ENCODE results near the gene CPLX1. TPM values are rescaled to one million over a fixed set of nuclear protein-coding genes. Genes with fewer than 3 reads are reported as not detected.

The CPLX1 gene
- total RNA-seq, 1 experiment from 2014 or later, result 0.64 TPM

DNA sequence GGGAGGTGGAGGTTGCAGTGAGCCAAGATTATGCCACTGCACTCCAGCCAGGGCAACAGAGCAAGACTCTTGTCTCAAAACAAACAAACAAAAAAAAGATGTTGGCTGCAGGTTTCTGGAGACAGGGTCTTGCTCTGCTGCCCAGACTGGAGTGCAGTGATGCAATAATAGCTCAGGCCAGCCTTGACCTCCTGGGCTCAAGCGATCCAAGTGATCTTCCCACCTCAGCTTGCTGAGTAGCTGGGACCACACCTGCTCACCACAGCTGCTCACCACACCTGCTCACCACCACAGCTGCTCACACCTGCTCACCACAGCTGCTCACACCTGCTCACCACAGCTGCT lies 29.9 kb upstream of the CPLX1 start:
- DNase-seq (ENCODE audit: low spot score), result no peak

GRCh38 chr4:854356-854755 lies 28.4 kb upstream of the CPLX1 start:
- no peak for DNase-seq (ENCODE audit: low spot score)

DNA sequence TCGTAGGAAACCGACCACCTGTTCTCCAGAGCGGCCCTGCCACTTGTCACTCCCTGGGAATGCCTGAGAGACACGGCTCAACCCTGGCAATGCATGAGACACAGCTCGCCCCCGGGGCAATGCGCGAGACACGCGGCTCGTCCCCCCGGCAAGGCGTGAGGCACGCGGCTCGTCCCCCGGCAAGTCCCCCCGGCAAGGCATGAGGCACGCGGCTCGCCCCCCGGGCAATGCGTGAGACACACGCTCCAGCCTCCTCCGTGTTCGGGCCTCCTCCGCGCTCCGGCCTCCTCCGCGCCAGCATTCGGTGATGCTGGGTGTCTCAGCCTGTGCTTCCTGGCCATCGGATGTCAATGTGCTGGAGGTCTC lies 27.5 kb upstream of the CPLX1 start:
- no peak for DNase-seq (ENCODE audit: low spot score)

DNA sequence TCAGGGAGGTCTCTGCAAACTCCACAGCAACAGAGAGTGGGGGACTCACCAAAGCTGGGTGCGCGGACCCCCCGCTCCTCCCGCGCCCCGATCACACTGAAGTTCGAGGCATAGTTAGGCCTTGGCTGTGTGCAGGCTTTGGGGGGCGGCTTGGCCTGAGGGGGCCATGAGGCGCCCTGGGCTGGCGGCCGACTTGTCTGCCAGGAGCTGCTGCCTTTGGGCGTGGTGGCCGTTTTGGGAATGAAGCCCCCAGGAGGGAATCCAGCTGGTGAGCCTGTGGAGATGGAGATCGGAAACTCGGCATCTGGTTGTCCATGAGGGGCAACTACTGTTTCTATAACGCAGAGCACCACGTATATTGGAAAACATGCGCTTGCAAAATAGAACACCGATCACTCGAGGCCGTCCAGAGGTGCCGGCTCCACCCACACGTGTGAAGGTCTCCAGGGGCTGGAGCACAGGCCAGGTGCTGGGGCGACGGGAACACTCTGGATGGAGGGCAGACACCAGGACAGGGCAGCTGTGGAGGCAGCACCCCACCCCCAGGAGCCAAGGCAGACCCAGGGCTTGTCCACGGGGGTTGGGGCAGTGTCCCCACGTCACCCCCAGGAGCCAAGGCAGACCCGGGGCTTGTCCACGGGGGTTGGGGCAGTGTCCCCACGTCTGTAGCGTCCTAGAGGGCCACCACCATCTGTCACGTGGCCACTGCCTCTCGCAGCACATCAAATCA lies 25.9 kb upstream of the CPLX1 start:
- DNase-seq (ENCODE audit: low spot score), result no peak

DNA sequence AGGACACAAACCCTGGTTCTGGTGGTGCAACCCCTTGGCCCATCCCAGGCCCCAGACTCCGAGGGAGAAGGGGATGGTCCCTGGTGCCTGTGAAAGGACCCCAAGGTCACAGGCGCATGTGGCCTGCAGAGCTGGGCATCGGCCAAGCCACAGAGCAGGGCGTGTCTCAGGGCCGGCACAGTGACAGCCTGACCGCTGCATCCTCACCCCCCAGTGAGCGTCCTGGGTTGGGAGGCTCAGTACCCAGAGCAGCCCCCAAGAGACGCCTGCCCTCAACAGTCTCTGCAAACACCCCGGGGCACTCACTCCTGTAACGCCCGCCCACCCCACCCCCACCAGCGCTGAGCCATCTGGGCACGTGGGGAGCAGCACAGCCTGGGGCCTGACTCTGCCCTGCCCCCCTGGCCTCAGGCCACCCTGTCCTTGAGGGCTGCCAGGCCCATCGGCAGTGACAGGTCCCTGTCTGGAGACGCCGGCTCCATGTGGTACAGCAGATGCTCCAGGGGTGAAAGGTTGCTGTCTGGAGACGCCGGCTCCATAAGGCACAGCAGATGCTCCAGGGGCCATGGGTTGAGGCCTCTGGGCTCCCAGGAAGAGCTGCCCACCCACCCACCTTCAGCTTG lies 24.5 kb upstream of the CPLX1 start:
- DNase-seq (ENCODE audit: low spot score), result peak; percentile 51

- DNase-seq (ENCODE audit: low spot score), result no peak
These were observed 23.7 kb upstream of the CPLX1 start for GRCh38 chr4:849478-850175.

DNA sequence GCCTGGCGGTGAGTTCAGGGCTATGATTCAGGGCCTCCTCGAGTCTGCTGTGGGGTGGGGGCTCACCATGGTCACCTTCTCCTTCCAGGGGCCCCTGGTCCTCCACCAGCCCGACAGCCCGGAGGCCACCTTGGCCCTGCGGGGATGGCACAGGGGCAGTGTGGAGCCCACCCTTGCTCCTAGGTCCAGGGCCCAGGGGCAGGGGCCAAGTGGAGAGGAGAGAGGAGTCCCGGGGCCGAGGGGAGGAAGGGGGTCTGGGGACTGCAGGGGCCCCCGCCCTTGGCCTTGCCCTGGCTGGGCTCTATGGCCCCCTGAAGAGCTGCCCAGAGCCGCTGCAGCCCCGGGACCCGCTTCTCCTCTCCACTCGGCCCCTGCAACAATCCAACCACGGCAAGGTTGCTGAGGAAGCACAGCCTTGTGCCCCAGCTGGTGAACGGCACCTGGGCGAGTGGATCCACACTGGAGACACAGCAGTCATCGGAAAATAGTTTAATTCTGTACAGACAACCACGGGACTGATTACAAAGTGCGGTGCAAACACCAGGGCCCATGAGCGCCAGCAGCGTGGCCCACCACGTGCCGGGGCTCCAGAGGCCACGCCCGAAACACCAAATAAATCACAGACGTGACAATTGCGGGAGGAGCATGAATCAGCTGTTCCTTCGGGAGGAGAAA lies 23.0 kb upstream of the CPLX1 start:
- DNase-seq (ENCODE audit: low spot score), result peak; percentile 83

DNA sequence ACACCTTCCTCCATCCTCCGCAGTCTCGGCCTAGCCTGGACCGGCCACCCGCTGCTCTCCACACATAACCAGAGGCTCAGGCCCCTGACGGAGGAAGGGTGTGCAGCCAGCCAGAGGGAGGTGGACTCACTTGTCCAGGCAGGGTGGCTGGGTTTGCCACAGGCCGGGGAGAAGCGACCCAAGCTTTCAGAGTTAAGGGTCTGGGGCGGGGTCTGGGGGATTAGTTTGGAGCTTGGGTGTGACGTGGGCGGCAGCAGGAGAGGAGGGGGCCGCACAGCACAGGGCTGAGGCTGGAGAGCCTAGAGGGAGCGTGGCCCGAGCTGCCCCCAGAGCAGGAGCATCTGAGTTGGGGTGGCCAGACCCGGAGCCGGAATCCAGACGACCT lies 22.4 kb upstream of the CPLX1 start:
- DNase-seq (ENCODE audit: low spot score), result no peak

- no peak for DNase-seq (ENCODE audit: low spot score)
These were observed 19.9 kb upstream of the CPLX1 start for GRCh38 chr4:845836-846251.

DNA sequence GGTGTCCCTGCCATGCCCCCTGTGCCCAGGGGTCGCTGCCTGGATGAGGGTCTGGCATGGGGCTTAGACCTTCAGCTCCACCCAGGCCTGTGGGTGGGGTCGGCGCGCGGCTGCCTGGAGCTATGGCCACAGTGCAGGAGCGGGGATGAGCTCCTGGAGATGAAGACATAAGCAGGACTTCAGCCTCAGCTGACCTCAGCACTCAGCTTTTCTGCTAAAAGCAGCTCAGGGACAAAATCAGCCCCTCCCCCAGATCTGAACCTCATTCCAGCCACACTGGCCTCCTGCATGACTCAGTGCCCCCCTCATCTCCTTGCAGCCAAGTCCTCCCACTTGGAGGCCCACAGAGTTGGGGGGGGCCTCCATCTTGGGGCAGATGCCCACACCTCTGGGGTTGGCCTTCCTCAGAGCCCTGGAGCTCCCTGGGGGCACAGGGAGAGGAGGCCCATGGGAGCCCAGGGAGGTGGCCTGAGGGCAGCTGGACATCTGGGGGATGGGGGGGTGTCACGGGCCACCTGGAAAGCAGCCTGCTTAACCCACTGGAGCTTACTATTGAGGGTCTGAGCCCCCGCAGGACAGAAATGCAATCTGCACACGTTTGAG lies 19.4 kb upstream of the CPLX1 start:
- DNase-seq (ENCODE audit: low spot score), result no peak

- DNase-seq (ENCODE audit: low spot score), result no peak
These were observed 18.9 kb upstream of the CPLX1 start for GRCh38 chr4:844752-845232.

DNA sequence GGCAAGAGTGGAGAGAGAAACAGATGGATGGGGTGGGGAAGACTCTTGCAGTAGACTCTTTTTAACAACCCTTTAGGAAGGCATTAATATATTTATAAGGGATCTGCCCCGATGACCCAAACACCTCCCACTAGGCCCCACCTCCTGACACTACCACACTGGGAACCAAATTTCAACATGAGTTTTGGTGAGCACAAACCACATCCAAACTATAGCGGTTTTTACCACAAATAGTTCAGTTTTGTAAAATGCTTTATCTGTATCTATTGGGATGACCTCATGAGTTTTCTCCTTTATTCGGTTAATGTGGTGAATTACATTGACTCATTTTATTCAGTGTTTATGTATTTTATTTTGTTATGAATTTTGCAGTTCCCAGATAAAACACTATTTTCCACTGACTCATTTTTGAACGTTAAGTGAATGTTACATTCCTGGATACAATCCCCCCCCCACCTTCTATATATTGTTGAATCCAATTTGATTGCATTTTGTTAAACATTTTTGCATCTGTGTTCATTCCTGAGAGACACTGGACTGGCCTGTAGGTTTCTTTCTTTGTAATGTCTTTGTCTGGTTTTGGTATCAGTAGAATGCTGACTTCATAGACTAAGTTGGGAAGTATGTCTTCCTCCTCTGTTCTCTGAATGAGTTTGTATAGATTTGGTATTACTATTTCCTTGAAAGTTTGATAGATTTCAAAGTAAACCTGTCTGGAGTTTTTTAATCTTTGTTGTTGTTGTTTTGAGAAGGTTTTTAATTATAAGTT lies 13.9 kb upstream of the CPLX1 start:
- DNase-seq (ENCODE audit: low spot score), result no peak

DNA sequence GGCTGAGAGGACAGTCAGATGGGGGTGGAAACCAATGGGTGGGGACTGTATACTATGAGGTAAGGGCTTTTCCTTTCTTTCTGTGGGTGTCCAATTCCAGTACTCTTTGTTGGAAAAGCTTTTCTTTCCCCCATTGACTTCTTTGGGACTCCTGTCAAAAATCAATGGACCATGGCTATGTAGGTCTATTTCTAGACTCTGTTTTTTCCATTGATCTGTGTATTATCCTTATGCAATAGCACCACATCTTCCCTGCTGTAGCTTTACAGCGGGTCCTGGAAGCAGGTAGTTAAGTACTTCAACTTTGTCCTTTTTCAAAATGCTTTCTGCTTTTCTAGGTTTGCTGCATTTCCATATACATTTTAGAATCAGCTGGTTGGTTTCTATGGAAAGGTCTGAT lies 11.8 kb upstream of the CPLX1 start:
- no peak for DNase-seq (ENCODE audit: low spot score)

DNA sequence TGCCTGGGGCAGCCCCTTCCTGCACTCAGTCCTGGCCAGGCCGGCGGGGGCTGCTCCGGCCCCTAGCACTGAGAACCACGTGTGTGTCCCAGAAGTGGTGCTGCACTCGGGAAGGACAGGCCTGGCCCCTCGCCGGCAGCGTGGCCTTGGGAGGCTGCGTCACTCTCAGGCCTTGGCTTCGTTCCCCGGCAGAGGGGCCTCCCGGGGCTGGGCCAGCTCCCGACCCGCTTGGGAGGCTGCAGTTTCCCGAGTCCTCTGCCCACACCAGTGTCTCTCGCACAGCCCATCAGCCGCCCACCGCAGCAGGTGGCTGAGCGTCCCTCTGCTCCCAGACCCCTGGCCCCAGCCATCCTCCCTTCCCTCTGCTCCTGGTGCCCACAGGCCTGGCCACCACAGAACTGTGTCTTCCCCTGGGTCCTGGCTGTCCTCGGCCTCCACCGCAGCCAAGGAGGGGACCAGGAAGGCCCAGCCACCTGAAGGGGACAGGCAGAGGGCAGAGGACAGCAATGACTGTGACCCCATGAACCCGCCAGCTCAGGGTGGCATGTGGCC lies 10.9 kb upstream of the CPLX1 start:
- DNase-seq (ENCODE audit: low spot score), result no peak

GRCh38 chr4:836003-836511 lies 10.1 kb upstream of the CPLX1 start:
- DNase-seq (ENCODE audit: low spot score), result no peak

- peak; percentile 79 for DNase-seq (ENCODE audit: low spot score)
These were observed 9.4 kb upstream of the CPLX1 start for GRCh38 chr4:835148-836002.

- no peak for DNase-seq (ENCODE audit: low spot score)
These were observed 8.6 kb upstream of the CPLX1 start for GRCh38 chr4:834368-835147.

GRCh38 chr4:833731-834367 lies 7.9 kb upstream of the CPLX1 start:
- DNase-seq (ENCODE audit: low spot score), result peak; percentile 29

- DNase-seq (ENCODE audit: low spot score), result no peak
These were observed 7.2 kb upstream of the CPLX1 start for GRCh38 chr4:833156-833555.

All from A172 (cell line).